C4-2B (cell line): Measurements from ENCODE around the gene HIVEP3.

Source experiments
- H3K27ac ChIP-seq: fragments of 450-650 bp; 2 replicates; pipeline ENCODE4 v1.5.1; 2017
- ZFX ChIP-seq: fragments of 450-650 bp; IDR thresholded peaks from 2 replicates; pipeline ENCODE4 v1.6.1; 2017
- TF ChIP-seq, protein P1 (sequence below): fragments of 450-650 bp; conservative IDR thresholded peaks from 2 replicates; pipeline ENCODE4 v1.5.1; 2017; ENCODE audit warnings: mild to moderate bottlenecking

Gene HIVEP3

DNA sequence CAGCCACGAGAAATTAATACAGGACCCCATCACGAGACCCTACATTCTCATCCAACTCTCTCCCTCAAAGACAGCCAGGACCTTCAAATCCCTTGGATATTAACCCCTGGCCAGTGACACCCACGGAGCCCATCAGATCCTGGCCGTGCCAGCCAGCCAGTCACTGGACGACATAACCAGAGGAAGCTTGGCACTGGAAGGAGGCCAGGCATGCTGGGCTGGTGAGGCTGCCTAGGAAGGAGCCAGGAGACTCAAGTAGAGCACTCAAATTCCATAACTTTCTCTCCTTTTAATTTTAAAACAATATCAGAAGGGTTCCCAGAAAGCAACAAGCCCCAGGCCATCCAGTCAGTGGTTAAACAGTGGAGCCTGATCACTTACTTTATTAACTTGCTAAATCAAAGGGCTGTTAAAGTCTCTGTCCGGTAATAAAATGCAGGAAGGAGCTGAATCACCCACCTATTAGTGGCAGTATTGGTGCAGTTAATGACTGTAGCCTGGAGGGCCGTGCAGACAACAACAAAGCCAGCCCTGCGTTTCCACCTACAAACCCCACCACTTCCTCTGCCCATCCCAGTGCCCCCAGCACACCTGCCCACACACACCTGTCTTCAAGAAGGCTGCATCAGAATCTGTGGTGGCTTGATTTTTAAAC lies 78.0 kb downstream of the HIVEP3 start:
- H3K27ac ChIP-seq: no peak overlapping the region
- TF ChIP-seq, protein P1, sequence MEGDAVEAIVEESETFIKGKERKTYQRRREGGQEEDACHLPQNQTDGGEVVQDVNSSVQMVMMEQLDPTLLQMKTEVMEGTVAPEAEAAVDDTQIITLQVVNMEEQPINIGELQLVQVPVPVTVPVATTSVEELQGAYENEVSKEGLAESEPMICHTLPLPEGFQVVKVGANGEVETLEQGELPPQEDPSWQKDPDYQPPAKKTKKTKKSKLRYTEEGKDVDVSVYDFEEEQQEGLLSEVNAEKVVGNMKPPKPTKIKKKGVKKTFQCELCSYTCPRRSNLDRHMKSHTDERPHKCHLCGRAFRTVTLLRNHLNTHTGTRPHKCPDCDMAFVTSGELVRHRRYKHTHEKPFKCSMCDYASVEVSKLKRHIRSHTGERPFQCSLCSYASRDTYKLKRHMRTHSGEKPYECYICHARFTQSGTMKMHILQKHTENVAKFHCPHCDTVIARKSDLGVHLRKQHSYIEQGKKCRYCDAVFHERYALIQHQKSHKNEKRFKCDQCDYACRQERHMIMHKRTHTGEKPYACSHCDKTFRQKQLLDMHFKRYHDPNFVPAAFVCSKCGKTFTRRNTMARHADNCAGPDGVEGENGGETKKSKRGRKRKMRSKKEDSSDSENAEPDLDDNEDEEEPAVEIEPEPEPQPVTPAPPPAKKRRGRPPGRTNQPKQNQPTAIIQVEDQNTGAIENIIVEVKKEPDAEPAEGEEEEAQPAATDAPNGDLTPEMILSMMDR: no peak
- no peak for TF ChIP-seq ZFX

DNA sequence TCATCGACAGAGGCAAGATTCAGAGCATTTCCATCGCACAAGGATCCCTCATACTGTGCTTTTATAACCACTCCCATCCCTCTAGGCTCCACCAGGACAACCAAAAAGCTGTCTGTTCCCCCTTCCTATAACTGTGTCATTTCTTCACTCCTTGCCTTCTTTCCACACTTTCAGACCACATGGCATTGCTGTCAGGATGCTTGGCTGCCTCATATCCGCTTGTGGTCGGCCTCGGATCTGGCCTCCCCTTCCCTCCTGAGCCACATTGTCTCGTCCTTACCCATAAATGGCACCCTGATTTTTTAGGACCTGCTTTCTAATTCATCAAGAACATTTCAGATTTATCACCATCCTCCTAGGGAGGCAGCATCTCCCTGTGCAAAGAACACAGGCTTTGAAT lies 80.5 kb downstream of the HIVEP3 start:
- H3K27ac ChIP-seq: no peak overlapping the region

GRCh38 chr1:41837691-41838090 lies 81.0 kb downstream of the HIVEP3 start:
- TF ChIP-seq ZFX: no peak
- TF ChIP-seq, protein P1: no peak
- no peak overlapping the region for H3K27ac ChIP-seq

More for the DNA sequence above, 80.5 kb downstream of the HIVEP3 start:
- no peak for TF ChIP-seq ZFX
- TF ChIP-seq, protein P1: no peak

DNA sequence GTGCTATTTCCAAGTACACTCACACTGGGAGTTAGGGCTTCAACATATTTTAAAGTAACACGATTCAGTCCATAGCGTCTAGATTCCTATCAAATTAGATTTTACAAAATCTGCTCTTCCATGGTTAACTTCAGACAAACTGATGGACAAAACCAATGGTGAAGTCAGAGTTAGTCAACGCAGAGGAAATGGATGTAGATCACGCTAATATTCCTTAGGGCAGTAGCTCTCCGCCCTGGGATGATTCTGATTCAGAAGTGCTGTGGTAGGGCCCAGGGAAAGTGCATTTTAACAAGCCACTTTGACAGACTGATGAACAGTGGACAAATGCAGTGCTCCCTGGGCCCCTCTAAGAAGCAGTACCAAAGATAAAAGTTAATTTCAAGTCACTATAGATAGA lies 83.2 kb downstream of the HIVEP3 start:
- TF ChIP-seq, protein P1: no peak
- TF ChIP-seq ZFX: no peak
- no peak overlapping the region for H3K27ac ChIP-seq

GRCh38 chr1:41833519-41834000 lies 85.2 kb downstream of the HIVEP3 start:
- H3K27ac ChIP-seq: no peak overlapping the region
- TF ChIP-seq ZFX: no peak
- TF ChIP-seq, protein P1: no peak

DNA sequence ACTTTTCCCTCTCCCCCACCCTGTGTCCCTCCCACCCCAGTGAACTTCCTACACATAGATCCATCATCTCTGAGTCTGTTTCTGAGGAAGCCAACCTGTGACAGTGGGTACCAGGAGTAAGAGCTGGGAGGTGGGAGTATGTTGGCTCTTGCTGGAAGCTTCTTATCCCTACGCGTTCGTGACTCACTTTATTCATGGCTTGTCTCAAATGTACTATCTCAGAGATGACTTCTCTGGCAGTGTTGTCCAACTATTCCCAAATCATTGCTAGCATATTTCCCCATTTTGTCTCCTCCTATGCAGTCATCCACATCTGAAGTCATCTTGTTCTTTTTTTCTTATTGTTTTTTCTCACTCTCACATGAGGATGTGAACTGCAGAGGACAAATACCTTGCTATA lies 88.0 kb downstream of the HIVEP3 start:
- no peak overlapping the region for H3K27ac ChIP-seq
- TF ChIP-seq, protein P1: no peak
- no peak for TF ChIP-seq ZFX

DNA sequence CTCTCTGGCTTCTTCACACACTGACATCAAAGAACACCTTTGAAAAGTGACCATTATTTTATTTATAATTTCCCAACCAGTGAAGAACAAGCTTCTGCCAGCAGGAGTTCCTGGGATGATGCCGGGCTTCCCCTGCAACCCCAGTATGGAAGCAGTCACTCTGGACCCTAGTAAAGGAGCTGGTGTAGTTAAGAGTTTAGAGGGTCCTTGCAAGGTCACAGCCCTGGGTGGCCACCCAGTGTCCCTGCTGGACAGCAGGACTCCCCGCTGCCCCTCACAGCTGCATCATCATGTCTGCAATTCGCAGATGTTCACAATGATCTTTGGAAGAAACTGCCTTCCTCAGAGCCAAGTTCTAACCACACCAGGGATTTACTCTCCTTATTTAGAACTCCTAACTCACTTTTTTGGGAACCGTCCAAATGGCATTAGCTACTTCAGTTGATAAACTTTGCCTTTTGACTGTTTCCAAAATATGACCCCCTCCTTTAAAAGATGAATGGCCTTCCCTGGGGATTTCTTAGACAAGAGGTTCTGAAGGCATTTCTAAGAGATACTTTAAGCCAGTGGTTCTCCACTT lies 90.6 kb downstream of the HIVEP3 start:
- TF ChIP-seq, protein P1: no peak
- no peak for TF ChIP-seq ZFX

More for the DNA sequence above, 90.6 kb downstream of the HIVEP3 start:
- H3K27ac ChIP-seq: no peak overlapping the region
